HEK293T (cell line): ENCODE data around the gene ZNF148.

Experiments
- CTCF ChIA-PET: fragments of 350-600 bp; formaldehyde crosslinking; extraction: SDS; loops from one replicate; lab custom pipeline; 2021; ENCODE audit warnings: antibody characterized with exemption, inconsistent platforms; lab: Yijun Ruan, JAX
- POLR2A ChIA-PET: fragments of 350-600 bp; formaldehyde crosslinking; extraction: SDS; loops from one replicate; lab custom pipeline; 2020; ENCODE audit warnings: antibody characterized with exemption, inconsistent platforms; lab: Yijun Ruan, JAX
- DNase-seq: peaks from one replicate; pipeline ENCODE4 v3.0.0; 2012; ENCODE audit warnings: mixed read lengths; ENCODE audit errors: extremely low spot score
- ARNT ChIP-seq: fragments of 450-650 bp; IDR thresholded peaks from 2 replicates; pipeline ENCODE4 v1.6.1; 2017; ENCODE audit warnings: mild to moderate bottlenecking
- BHLHE40 ChIP-seq: fragments of 450-650 bp; IDR thresholded peaks from 2 replicates; pipeline ENCODE4 v1.6.1; 2016; ENCODE audit warnings: mild to moderate bottlenecking, moderate library complexity, borderline replicate concordance
- CTBP1 ChIP-seq: fragments of 450-650 bp; IDR thresholded peaks from 2 replicates; pipeline ENCODE4 v1.6.1; 2016; ENCODE audit warnings: borderline replicate concordance
- ELF4 ChIP-seq: fragments of 450-650 bp; IDR thresholded peaks from 2 replicates; pipeline ENCODE4 v1.6.1; 2017; ENCODE audit warnings: antibody characterized with exemption
- FOXA1 ChIP-seq: fragments of 450-650 bp; IDR thresholded peaks from 2 replicates; pipeline ENCODE4 v1.6.1; 2016; ENCODE audit warnings: mild to moderate bottlenecking
- FOXK2 ChIP-seq: fragments of 450-650 bp; IDR thresholded peaks from 2 replicates; pipeline ENCODE4 v1.6.1; 2016; ENCODE audit warnings: mild to moderate bottlenecking
- FOXM1 ChIP-seq: fragments of 450-650 bp; IDR thresholded peaks from 2 replicates; pipeline ENCODE4 v1.6.1; 2017; ENCODE audit warnings: mild to moderate bottlenecking, borderline replicate concordance
- HDGF ChIP-seq: fragments of 450-650 bp; IDR thresholded peaks from 2 replicates; pipeline ENCODE4 v1.6.1; 2017; ENCODE audit warnings: antibody characterized with exemption, borderline replicate concordance
- L3MBTL2 ChIP-seq: fragments of 450-650 bp; conservative IDR thresholded peaks from 2 replicates; pipeline ENCODE4 v1.6.1; 2016; ENCODE audit warnings: mild to moderate bottlenecking
- LEF1 ChIP-seq: fragments of 450-650 bp; IDR thresholded peaks from 2 replicates; pipeline ENCODE4 v1.6.1; 2017; ENCODE audit warnings: mild to moderate bottlenecking, borderline replicate concordance
- NFRKB ChIP-seq: fragments of 450-650 bp; IDR thresholded peaks from 2 replicates; pipeline ENCODE4 v1.6.1; 2016; ENCODE audit warnings: mild to moderate bottlenecking, moderate library complexity
- PKNOX1 ChIP-seq: fragments of 450-650 bp; IDR thresholded peaks from 2 replicates; pipeline ENCODE4 v1.6.1; 2016
- SP1 ChIP-seq: fragments of 450-650 bp; IDR thresholded peaks from 2 replicates; pipeline ENCODE4 v1.6.1; 2017
- SUZ12 ChIP-seq: fragments of 450-650 bp; IDR thresholded peaks from 2 replicates; pipeline ENCODE4 v1.6.1; 2016; ENCODE audit warnings: mild to moderate bottlenecking
- TARDBP ChIP-seq: fragments of 450-650 bp; IDR thresholded peaks from 2 replicates; pipeline ENCODE4 v1.6.1; 2016
- ZNF384 ChIP-seq: fragments of 450-650 bp; IDR thresholded peaks from 2 replicates; pipeline ENCODE4 v1.6.1; 2016

Gene ZNF148

GRCh38 chr3:125220727-125221429 lies 154.2 kb downstream of the ZNF148 start:
- TF ChIP-seq CTBP1 (no peak), ELF4 (no peak), TARDBP (no peak), SP1 (no peak), FOXA1 (no peak), PKNOX1 (no peak), ZNF384 (no peak), FOXK2 (no peak), LEF1 (no peak), ARNT (no peak), L3MBTL2 (no peak), NFRKB (no peak), SUZ12 (no peak), BHLHE40 (no peak), HDGF (no peak), FOXM1 (no peak)
- DNase-seq: no peak
- POLR2A ChIA-PET: no interaction called here
- CTCF ChIA-PET: no interaction called here

GRCh38 chr3:125220183-125220582 lies 154.9 kb downstream of the ZNF148 start:
- CTCF ChIA-PET: no interaction called here
- DNase-seq: no peak
- TF ChIP-seq BHLHE40: no peak
- TF ChIP-seq PKNOX1: no peak
- no peak for TF ChIP-seq HDGF
- POLR2A ChIA-PET: no interaction called here

- no peak for DNase-seq
- ChIA-PET POLR2A (no interaction called here), CTCF (no interaction called here)
- TF ChIP-seq ARNT (no peak), FOXA1 (no peak), HDGF (no peak), PKNOX1 (no peak), SP1 (no peak), L3MBTL2 (no peak), ELF4 (no peak), CTBP1 (no peak), SUZ12 (no peak), NFRKB (no peak), ZNF384 (no peak), FOXK2 (no peak), LEF1 (no peak)
Measured at GRCh38 chr3:125219261-125219701, 155.8 kb downstream of the ZNF148 start.

GRCh38 chr3:125214738-125215137 lies 160.4 kb downstream of the ZNF148 start:
- TF ChIP-seq TARDBP (no peak), HDGF (no peak), NFRKB (no peak), LEF1 (no peak), SUZ12 (no peak), FOXA1 (no peak), ZNF384 (no peak), FOXK2 (no peak), ARNT (no peak), L3MBTL2 (no peak), FOXM1 (no peak), ELF4 (no peak), BHLHE40 (no peak), SP1 (no peak), CTBP1 (no peak)
- ChIA-PET POLR2A (no interaction called here), CTCF (no interaction called here)
- no peak for DNase-seq

GRCh38 chr3:125213946-125214542 lies 161.1 kb downstream of the ZNF148 start:
- POLR2A ChIA-PET: no interaction called here
- CTCF ChIA-PET: no interaction called here
- TF ChIP-seq ARNT: no peak
- no peak for TF ChIP-seq FOXA1
- TF ChIP-seq FOXK2: no peak
- TF ChIP-seq ELF4: no peak
- no peak for TF ChIP-seq L3MBTL2
- no peak for TF ChIP-seq TARDBP
- no peak for TF ChIP-seq BHLHE40
- no peak for TF ChIP-seq NFRKB
- no peak for TF ChIP-seq HDGF
- no peak for TF ChIP-seq PKNOX1
- no peak for TF ChIP-seq SP1
- no peak for TF ChIP-seq FOXM1
- no peak for DNase-seq

- TF ChIP-seq FOXA1: no peak
- TF ChIP-seq ZNF384: no peak
- no peak for TF ChIP-seq NFRKB
- TF ChIP-seq BHLHE40: no peak
- no peak for TF ChIP-seq L3MBTL2
- TF ChIP-seq HDGF: no peak
- TF ChIP-seq LEF1: no peak
- TF ChIP-seq SP1: no peak
- no peak for TF ChIP-seq PKNOX1
- CTCF ChIA-PET: no interaction called here
- POLR2A ChIA-PET: no interaction called here
- no peak for DNase-seq
Measured at GRCh38 chr3:125213364-125213755, 161.8 kb downstream of the ZNF148 start.
